ENCODE data around the gene MBOAT2.

MBOAT2 gene

DNA sequence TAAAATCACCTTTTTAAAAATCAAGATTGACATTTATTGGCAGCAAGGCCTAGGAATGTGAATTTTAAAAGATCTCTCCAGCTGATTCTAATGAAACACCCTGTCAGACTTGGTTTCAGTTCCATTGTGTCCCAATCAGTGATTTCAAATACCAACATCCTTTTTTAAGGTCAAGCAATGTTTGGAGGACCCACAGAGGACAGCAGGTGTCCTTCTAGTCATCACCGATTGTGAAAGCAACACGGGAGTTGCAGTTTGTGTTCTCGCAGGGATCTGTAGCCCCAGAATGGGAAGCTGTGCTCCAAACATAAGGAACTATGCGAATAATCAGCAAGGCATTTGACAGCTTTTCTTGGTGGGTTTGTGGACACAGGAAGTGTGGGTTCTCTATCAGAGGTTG is 161.6 kb downstream of the MBOAT2 start:
- H4K20me1 ChIP-seq (ENCODE audit: insufficient read depth): no peaks in the 10 kb centered on the region
- H3K4me3 ChIP-seq (IDR thresholded peaks at IDR 0.05; ENCODE audit: insufficient read depth, low read depth, low read length): no peak overlapping the region
- H2AFZ ChIP-seq (ENCODE audit: low read depth): no peak overlapping the region
- H3K9ac ChIP-seq: no peak overlapping the region
- TF ChIP-seq CTCF (conservative IDR thresholded peaks at IDR 0.05; ENCODE audit: low read depth, low read length): no peak
- peaks cover 4% of the 10 kb centered on the region for H3K4me1 ChIP-seq (ENCODE audit: low read depth, poor library complexity, severe bottlenecking)
- H3K27ac ChIP-seq: no peak overlapping the region
- no peaks in the 10 kb centered on the region for H3K27me3 ChIP-seq (ENCODE audit: insufficient read depth, low read depth)
- no peaks in the 10 kb centered on the region for H3K36me3 ChIP-seq (ENCODE audit: insufficient read depth)
- no peak overlapping the region for H3K4me2 ChIP-seq
- H3K79me2 ChIP-seq (ENCODE audit: insufficient read depth, low read depth): peaks cover under 1% of the 10 kb centered on the region; the same call in 1 of the 2 replicates

GRCh38 chr2:8840475-8841091 is 162.9 kb downstream of the MBOAT2 start:
- Histone ChIP-seq H3K27me3 (ENCODE audit: insufficient read depth, low read depth) (no peaks in the 10 kb centered on the region), H3K4me1 (ENCODE audit: low read depth, poor library complexity, severe bottlenecking) (peaks cover 15% of the 10 kb centered on the region), H3K27ac (no peak overlapping the region), H3K79me2 (ENCODE audit: insufficient read depth, low read depth) (peaks cover 14% of the 10 kb centered on the region; the same call in 1 of the 2 replicates), H3K36me3 (ENCODE audit: insufficient read depth) (no peaks in the 10 kb centered on the region), H3K4me3 (IDR thresholded peaks at IDR 0.05; ENCODE audit: insufficient read depth, low read depth, low read length) (no peak overlapping the region), H3K4me2 (no peak overlapping the region), H3K9ac (no peak overlapping the region), H4K20me1 (ENCODE audit: insufficient read depth) (no peaks in the 10 kb centered on the region), H2AFZ (ENCODE audit: low read depth) (no peak overlapping the region)
- no peak for TF ChIP-seq CTCF (conservative IDR thresholded peaks at IDR 0.05; ENCODE audit: low read depth, low read length)

- H3K27ac ChIP-seq: no peak overlapping the region
- H3K4me2 ChIP-seq: no peak overlapping the region
- no peak overlapping the region for H3K9ac ChIP-seq
- H3K4me1 ChIP-seq (ENCODE audit: low read depth, poor library complexity, severe bottlenecking): peaks cover 20% of the 10 kb centered on the region
- no peaks in the 10 kb centered on the region for H3K36me3 ChIP-seq (ENCODE audit: insufficient read depth)
- peaks cover 25% of the 10 kb centered on the region; the same call in 1 of the 2 replicates for H3K79me2 ChIP-seq (ENCODE audit: insufficient read depth, low read depth)
- H3K4me3 ChIP-seq (IDR thresholded peaks at IDR 0.05; ENCODE audit: insufficient read depth, low read depth, low read length): no peak overlapping the region
- H2AFZ ChIP-seq (ENCODE audit: low read depth): no peak overlapping the region
- no peaks in the 10 kb centered on the region for H4K20me1 ChIP-seq (ENCODE audit: insufficient read depth)
- TF ChIP-seq CTCF (conservative IDR thresholded peaks at IDR 0.05; ENCODE audit: low read depth, low read length): no peak
- no peaks in the 10 kb centered on the region for H3K27me3 ChIP-seq (ENCODE audit: insufficient read depth, low read depth)
Observed at GRCh38 chr2:8839189-8839965, 164.1 kb downstream of the MBOAT2 start.

- H3K9ac ChIP-seq: no peak overlapping the region
- H3K36me3 ChIP-seq (ENCODE audit: insufficient read depth): no peaks in the 10 kb centered on the region
- no peaks in the 10 kb centered on the region for H3K27me3 ChIP-seq (ENCODE audit: insufficient read depth, low read depth)
- peaks cover 20% of the 10 kb centered on the region for H3K4me1 ChIP-seq (ENCODE audit: low read depth, poor library complexity, severe bottlenecking)
- no peak for TF ChIP-seq CTCF (conservative IDR thresholded peaks at IDR 0.05; ENCODE audit: low read depth, low read length)
- no peak overlapping the region for H3K27ac ChIP-seq
- H2AFZ ChIP-seq (ENCODE audit: low read depth): peak overlapping the region; percentile 26; the same call in 1 of the 2 replicates
- H4K20me1 ChIP-seq (ENCODE audit: insufficient read depth): no peaks in the 10 kb centered on the region
- peak overlapping the region; percentile 39; the same call in 1 of the 2 replicates for H3K4me2 ChIP-seq
- H3K79me2 ChIP-seq (ENCODE audit: insufficient read depth, low read depth): peaks cover 35% of the 10 kb centered on the region; the same call in 1 of the 2 replicates
- no peak overlapping the region for H3K4me3 ChIP-seq (IDR thresholded peaks at IDR 0.05; ENCODE audit: insufficient read depth, low read depth, low read length)
Observed at GRCh38 chr2:8837795-8838140, 165.7 kb downstream of the MBOAT2 start.

All from KMS-11 (cell line).